ENCODE data around the gene TMEM158. TPM values are rescaled to one million over a fixed set of nuclear protein-coding genes. Genes with fewer than 3 reads are reported as not detected.

The TMEM158 gene
- total RNA-seq, 4 donors from 2014 or later: 0.49 to 1.3 (median 0.51) TPM; not detected in 1

GRCh38 chr3:45223889-45224727 lies 2.0 kb downstream of the TMEM158 start:
- no peak for TF ChIP-seq CTCF (IDR thresholded peaks at IDR 0.05; ENCODE audit: low read depth)

GRCh38 chr3:45219694-45220093 lies 6.4 kb downstream of the TMEM158 start:
- TF ChIP-seq CTCF (IDR thresholded peaks at IDR 0.05; ENCODE audit: low read depth): no peak

- TF ChIP-seq CTCF (IDR thresholded peaks at IDR 0.05; ENCODE audit: low read depth): no peak
Measured at GRCh38 chr3:45218578-45219390, 7.3 kb downstream of the TMEM158 start.

- TF ChIP-seq CTCF (IDR thresholded peaks at IDR 0.05; ENCODE audit: low read depth): no peak
Measured at GRCh38 chr3:45216021-45216609, 10.0 kb downstream of the TMEM158 start.

GRCh38 chr3:45215466-45215865 lies 10.6 kb downstream of the TMEM158 start:
- no peak for TF ChIP-seq CTCF (IDR thresholded peaks at IDR 0.05; ENCODE audit: low read depth)

GRCh38 chr3:45214061-45214680 lies 11.9 kb downstream of the TMEM158 start:
- TF ChIP-seq CTCF (IDR thresholded peaks at IDR 0.05; ENCODE audit: low read depth): no peak

Measured in subcutaneous adipose tissue (tissue), 4 donors.